ENCODE data around the gene SUMO3.

SUMO3 gene

GRCh38 chr21:44813727-44814126 lies 4.1 kb downstream of the SUMO3 start:
- no peak for TF ChIP-seq CTCF (IDR thresholded peaks at IDR 0.05; ENCODE audit: insufficient read depth, low read depth, low read length, missing control alignments)
- no peak for DNase-seq (ENCODE audit: low read depth)
- no peak overlapping the region for H3K4me3 ChIP-seq (ENCODE audit: low read depth, low read length)

- H3K4me3 ChIP-seq (ENCODE audit: low read depth, low read length), result no peak overlapping the region
- TF ChIP-seq CTCF (IDR thresholded peaks at IDR 0.05; ENCODE audit: insufficient read depth, low read depth, low read length, missing control alignments), result no peak
- no peak for DNase-seq (ENCODE audit: low read depth)
Measured at GRCh38 chr21:44813149-44813548, 4.7 kb downstream of the SUMO3 start.

- no peak overlapping the region for H3K4me3 ChIP-seq (ENCODE audit: low read depth, low read length)
- TF ChIP-seq CTCF (IDR thresholded peaks at IDR 0.05; ENCODE audit: insufficient read depth, low read depth, low read length, missing control alignments), result no peak
- DNase-seq (ENCODE audit: low read depth), result no peak
Measured at GRCh38 chr21:44812640-44813039, 5.2 kb downstream of the SUMO3 start.

GRCh38 chr21:44810779-44811178 lies 7.1 kb downstream of the SUMO3 start:
- TF ChIP-seq CTCF (IDR thresholded peaks at IDR 0.05; ENCODE audit: insufficient read depth, low read depth, low read length, missing control alignments), result no peak
- no peak for DNase-seq (ENCODE audit: low read depth)
- H3K4me3 ChIP-seq (ENCODE audit: low read depth, low read length), result no peak overlapping the region

- TF ChIP-seq CTCF (IDR thresholded peaks at IDR 0.05; ENCODE audit: insufficient read depth, low read depth, low read length, missing control alignments), result no peak
Measured at GRCh38 chr21:44805859-44806258, 12.0 kb downstream of the SUMO3 start.

GRCh38 chr21:44805226-44805625 lies 12.6 kb downstream of the SUMO3 start:
- TF ChIP-seq CTCF (IDR thresholded peaks at IDR 0.05; ENCODE audit: insufficient read depth, low read depth, low read length, missing control alignments), result no peak
- no peak overlapping the region for H3K4me3 ChIP-seq (ENCODE audit: low read depth, low read length)
- DNase-seq (ENCODE audit: low read depth), result no peak

More at GRCh38 chr21:44805859-44806258, 12.0 kb downstream of the SUMO3 start:
- no peak for DNase-seq (ENCODE audit: low read depth)
- no peak overlapping the region for H3K4me3 ChIP-seq (ENCODE audit: low read depth, low read length)

GRCh38 chr21:44804762-44805161 lies 13.1 kb downstream of the SUMO3 start:
- no peak for DNase-seq (ENCODE audit: low read depth)
- no peak for TF ChIP-seq CTCF (IDR thresholded peaks at IDR 0.05; ENCODE audit: insufficient read depth, low read depth, low read length, missing control alignments)
- H3K4me3 ChIP-seq (ENCODE audit: low read depth, low read length), result no peak overlapping the region
